ENCODE results near the gene DUSP5. TPM values are rescaled to one million over a fixed set of nuclear protein-coding genes. Genes with fewer than 3 reads are reported as not detected.

DUSP5 gene
- total RNA-seq, 4 donors from 2014 or later = 6.2 to 16.0 (median 6.6) TPM

GRCh38 chr10:110487411-110488331, 10.0 kb upstream of the DUSP5 start:
- Histone ChIP-seq H3K4me1 (no peaks in the 10 kb centered on the region), H3K27ac (peak overlapping the region in 1 of 4 donors; percentile 18), H3K27me3 (peaks cover 32% of the 10 kb centered on the region), H3K4me3 (no peak overlapping the region), H3K9me3 (no peaks in the 10 kb centered on the region), H3K36me3 (no peaks in the 10 kb centered on the region)
- no peak for DNase-seq
- WGBS, 2 donors (ENCODE audit: low coverage in 1 of 2) = 57% methylated on average over 2 to 6 of the region's 6 CpGs
- in situ Hi-C loops (cut with MboI; ENCODE audit: low pct_ligation_motif_present in 1 of 4, low pct_unique_long_range_greater_than_20kb in 1 of 4, low sequenced_read_pairs in 3 of 4) = no loop called here
- TF ChIP-seq POLR2A (IDR thresholded peaks at IDR 0.05) (no peak), CTCF (IDR thresholded peaks at IDR 0.05) (no peak), POLR2AphosphoS5 (IDR thresholded peaks at IDR 0.05) (no peak), EP300 (IDR thresholded peaks at IDR 0.05; ENCODE audit: low read depth) (no peak)
- intact Hi-C loops (cut with DNase I; ENCODE audit: low total_unique reads) = no loop called here

GRCh38 chr10:110488332-110488681, 9.4 kb upstream of the DUSP5 start:
- DNase-seq = no peak
- H3K9me3 ChIP-seq = no peaks in the 10 kb centered on the region
- H3K4me1 ChIP-seq = no peaks in the 10 kb centered on the region
- H3K27me3 ChIP-seq = peaks cover 32% of the 10 kb centered on the region
- intact Hi-C loops (cut with DNase I; ENCODE audit: low total_unique reads) = no loop called here
- no peaks in the 10 kb centered on the region for H3K36me3 ChIP-seq
- in situ Hi-C loops (cut with MboI; ENCODE audit: low pct_ligation_motif_present in 1 of 4, low pct_unique_long_range_greater_than_20kb in 1 of 4, low sequenced_read_pairs in 3 of 4) = no loop called here
- 72% methylated on average over 4 of the region's 4 CpGs; no CpG with 5 or more reads in 1 of the 2 donors for WGBS, 2 donors (ENCODE audit: low coverage in 1 of 2)
- peak overlapping the region in 1 of 4 donors; percentile 18 for H3K27ac ChIP-seq
- TF ChIP-seq POLR2AphosphoS5 (IDR thresholded peaks at IDR 0.05) (no peak), POLR2A (IDR thresholded peaks at IDR 0.05) (no peak), EP300 (IDR thresholded peaks at IDR 0.05; ENCODE audit: low read depth) (no peak), CTCF (IDR thresholded peaks at IDR 0.05) (no peak)
- H3K4me3 ChIP-seq = no peak overlapping the region

- WGBS, 2 donors (ENCODE audit: low coverage in 1 of 2) = 53 to 72% methylated on average over 2 to 5 of the region's 5 CpGs
- in situ Hi-C loops (cut with MboI; ENCODE audit: low pct_ligation_motif_present in 1 of 4, low pct_unique_long_range_greater_than_20kb in 1 of 4, low sequenced_read_pairs in 3 of 4) = no loop called here
- no peaks in the 10 kb centered on the region for H3K36me3 ChIP-seq
Measured at GRCh38 chr10:110488940-110489339, 8.8 kb upstream of the DUSP5 start.

GRCh38 chr10:110490640-110491039, 7.1 kb upstream of the DUSP5 start:
- peak overlapping the region in 2 of 4 donors; percentile 47 to 53 for H3K27ac ChIP-seq
- no peak for DNase-seq
- 88 to 100% methylated on average over 1 to 4 of the region's 4 CpGs for WGBS, 2 donors (ENCODE audit: low coverage in 1 of 2)
- H3K4me3 ChIP-seq = no peak overlapping the region
- H3K36me3 ChIP-seq = no peaks in the 10 kb centered on the region
- TF ChIP-seq POLR2AphosphoS5 (IDR thresholded peaks at IDR 0.05) = no peak
- H3K9me3 ChIP-seq = no peaks in the 10 kb centered on the region
- intact Hi-C loops (cut with DNase I; ENCODE audit: low total_unique reads) = loop anchor here (10.0 kb wide), 1 partner anchor 276 kb away; no protein-coding TSS in a partner anchor
- peaks cover 24% of the 10 kb centered on the region for H3K27me3 ChIP-seq
- H3K4me1 ChIP-seq = peaks cover 0 to under 1% (median 0%) of the 10 kb centered on the region in 4 donors
- in situ Hi-C loops (cut with MboI; ENCODE audit: low pct_ligation_motif_present in 1 of 4, low pct_unique_long_range_greater_than_20kb in 1 of 4, low sequenced_read_pairs in 3 of 4) = no loop called here

More at GRCh38 chr10:110488940-110489339, 8.8 kb upstream of the DUSP5 start:
- Histone ChIP-seq H3K4me1 (no peaks in the 10 kb centered on the region), H3K27ac (no peak overlapping the region), H3K9me3 (no peaks in the 10 kb centered on the region), H3K4me3 (no peak overlapping the region), H3K27me3 (peaks cover 32% of the 10 kb centered on the region)
- no peak for TF ChIP-seq CTCF (IDR thresholded peaks at IDR 0.05)
- no peak for DNase-seq
- intact Hi-C loops (cut with DNase I; ENCODE audit: low total_unique reads) = no loop called here

All from transverse colon (tissue), 4 donors.